PC-9 (cell line): ENCODE measurements around the gene DNAAF5.

ENCODE experiments used
- EZH2 ChIP-seq: fragments of 200-600 bp; sonication (generic); IDR thresholded peaks from 2 replicates; pipeline ENCODE4 v1.8.0; 2017; ENCODE audit warnings: antibody characterized with exemption, low read depth
- TF ChIP-seq, protein P1 (sequence below): fragments of 200-600 bp; sonication (generic); conservative IDR thresholded peaks from 2 replicates; pipeline ENCODE4 v1.6.1; 2017; ENCODE audit warnings: mixed run types, antibody characterized with exemption, mild to moderate bottlenecking, moderate library complexity

- TF ChIP-seq, protein P1, sequence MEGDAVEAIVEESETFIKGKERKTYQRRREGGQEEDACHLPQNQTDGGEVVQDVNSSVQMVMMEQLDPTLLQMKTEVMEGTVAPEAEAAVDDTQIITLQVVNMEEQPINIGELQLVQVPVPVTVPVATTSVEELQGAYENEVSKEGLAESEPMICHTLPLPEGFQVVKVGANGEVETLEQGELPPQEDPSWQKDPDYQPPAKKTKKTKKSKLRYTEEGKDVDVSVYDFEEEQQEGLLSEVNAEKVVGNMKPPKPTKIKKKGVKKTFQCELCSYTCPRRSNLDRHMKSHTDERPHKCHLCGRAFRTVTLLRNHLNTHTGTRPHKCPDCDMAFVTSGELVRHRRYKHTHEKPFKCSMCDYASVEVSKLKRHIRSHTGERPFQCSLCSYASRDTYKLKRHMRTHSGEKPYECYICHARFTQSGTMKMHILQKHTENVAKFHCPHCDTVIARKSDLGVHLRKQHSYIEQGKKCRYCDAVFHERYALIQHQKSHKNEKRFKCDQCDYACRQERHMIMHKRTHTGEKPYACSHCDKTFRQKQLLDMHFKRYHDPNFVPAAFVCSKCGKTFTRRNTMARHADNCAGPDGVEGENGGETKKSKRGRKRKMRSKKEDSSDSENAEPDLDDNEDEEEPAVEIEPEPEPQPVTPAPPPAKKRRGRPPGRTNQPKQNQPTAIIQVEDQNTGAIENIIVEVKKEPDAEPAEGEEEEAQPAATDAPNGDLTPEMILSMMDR = no peak
- TF ChIP-seq EZH2 = no peak
Observed at GRCh38 chr7:690478-691360, 35.8 kb upstream of the DNAAF5 start.
